ENCODE results near the gene ADAM12.
"Not testable (repeated sequence)": the region's sequence is repeated elsewhere in the genome, so short reads cannot be mapped to it uniquely, and the experiment has no call there.

ADAM12 gene

DNA sequence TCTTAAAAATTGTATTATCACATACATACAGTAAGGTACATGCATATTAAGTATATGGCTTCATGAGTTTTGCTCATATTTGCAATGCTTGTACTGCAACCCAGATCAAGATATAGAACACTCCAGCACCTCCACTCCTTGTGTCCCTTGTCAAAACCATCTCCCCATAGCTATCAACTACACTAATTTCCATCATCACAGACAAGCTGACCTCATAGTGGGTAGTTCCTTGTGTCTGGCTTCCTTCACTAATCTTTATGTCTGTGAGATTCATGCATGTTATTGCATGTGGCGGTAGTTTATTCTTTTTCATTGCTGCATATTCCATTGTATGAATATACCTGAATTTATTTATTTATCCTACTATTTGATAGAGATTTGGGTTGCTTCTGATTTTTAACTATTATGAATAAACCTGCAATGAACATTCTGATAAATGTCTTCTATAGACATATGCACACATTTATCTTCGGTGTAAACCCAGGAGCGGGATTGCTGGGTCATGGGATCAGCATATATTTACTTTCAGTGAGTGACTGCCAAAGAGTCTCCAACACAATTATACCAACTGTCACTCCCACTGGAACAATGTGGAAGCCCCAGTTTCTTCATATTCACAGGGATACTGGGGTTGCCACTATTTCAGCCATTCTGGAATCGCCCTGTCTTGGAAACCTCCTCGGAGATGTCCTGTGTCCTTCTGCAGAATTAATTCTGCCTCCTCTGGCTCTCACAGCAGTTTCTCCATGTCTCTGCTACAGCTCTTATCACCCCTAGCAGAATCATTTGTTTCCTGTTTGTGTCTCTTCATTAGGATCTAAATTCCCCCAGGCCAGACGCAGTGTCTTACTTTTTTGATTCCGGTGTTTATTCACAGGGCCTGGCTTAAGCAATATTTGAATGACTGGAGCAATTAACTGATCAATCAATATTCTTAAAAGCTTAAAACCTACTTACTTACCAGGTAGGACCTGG is 14.7 kb upstream of the ADAM12 start:
- DNase-seq, result no peak

DNA sequence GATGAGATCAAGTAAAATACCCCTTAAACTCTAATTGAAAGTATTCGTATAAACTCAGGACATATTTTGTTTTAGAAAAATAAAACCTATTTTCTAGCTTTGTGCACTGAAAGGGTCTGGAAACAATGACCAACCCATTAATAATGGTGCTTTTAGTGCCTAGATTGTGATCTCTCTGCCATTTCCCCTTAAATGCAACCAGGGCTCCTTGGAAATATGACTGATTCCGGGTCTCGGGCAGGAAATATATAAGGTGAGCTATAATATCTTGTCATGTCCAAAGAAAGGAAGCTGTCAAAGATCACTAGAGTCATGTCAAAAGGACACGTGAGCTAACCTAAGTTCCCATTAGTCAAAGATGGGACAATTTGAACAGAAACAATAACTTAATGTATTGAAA is 12.4 kb upstream of the ADAM12 start:
- no peak for DNase-seq

DNA sequence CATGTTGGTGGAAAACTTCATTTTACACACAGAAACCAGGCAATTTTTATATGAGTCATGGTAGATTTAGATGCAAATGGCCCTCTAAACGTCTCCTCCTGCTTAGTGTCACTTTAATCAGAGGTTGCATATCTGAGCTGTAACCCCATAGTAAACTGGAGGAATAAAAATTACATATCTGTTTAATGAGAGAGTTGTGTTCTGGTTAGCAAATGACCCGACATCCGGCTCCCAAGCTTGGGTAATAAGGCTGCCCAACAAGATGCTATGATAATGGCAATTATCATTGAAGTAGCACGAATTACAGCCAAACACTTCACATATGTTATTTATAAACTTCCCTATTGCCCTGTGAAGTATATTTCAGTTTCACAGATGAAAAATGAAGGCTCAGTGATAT is 10.6 kb upstream of the ADAM12 start:
- no peak for DNase-seq

- DNase-seq, result no peak
Observed at GRCh38 chr10:126398383-126398743, 10.1 kb upstream of the ADAM12 start.

GRCh38 chr10:126397640-126398382 is 9.5 kb upstream of the ADAM12 start:
- DNase-seq, result no peak

- no peak for DNase-seq
Observed at GRCh38 chr10:126397156-126397555, 8.9 kb upstream of the ADAM12 start.

- DNase-seq, result no peak
Observed at GRCh38 chr10:126394948-126395347, 6.7 kb upstream of the ADAM12 start.

DNA sequence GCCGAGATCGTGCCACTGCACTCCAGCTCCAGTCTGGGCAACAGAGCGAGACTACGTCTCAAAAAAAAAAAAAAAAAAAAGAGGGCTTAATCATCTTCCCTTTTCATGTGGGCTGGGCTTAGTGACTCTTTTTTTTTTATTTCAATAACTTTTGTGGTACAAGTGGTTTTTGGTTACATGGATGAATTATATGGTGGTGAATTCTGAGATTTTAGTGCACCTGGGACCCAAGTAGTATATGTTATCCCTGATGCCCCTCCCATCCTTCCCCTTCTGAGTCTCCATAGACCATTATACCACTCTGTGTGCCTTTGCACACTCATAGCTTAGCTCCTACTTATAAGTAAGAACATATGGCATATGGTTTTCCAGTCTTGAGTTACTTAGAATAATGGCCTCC is 4.8 kb upstream of the ADAM12 start:
- no peak for DNase-seq

- no peak for DNase-seq
Observed at GRCh38 chr10:126392469-126392868, 4.2 kb upstream of the ADAM12 start.

GRCh38 chr10:126392068-126392467 is 3.8 kb upstream of the ADAM12 start:
- DNase-seq, result no peak

DNA sequence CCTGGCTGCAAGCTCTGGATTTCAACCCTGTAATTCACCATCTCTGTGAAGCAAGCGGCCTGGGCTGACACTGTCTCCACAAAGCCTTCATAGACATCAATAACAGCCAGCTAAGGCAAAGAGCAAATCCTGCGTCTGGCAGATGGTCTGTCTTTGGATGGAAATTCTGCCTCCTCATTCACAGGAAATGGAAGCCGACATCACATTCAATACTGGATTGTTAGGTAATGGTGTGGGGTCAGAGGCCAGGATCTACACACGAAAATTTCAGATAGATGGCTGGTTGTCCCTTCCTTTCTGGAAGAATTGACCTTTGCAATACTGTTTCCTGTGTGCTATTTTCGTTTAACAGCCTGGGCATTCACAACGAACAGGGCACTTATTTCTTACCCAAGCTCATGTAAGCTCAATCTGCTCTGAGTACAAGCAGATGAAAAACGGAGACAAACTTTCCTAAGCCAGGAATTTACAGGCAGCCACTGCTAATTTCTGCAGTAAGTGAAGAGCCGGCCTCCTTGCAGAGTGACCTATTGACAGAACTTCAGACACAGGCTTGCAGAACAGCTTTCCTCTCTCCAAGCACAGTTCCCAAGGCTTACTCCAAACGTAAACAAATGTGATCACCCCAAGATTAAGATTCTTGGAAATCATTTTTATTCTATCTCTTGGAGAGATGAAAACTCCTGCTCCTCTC is 3.1 kb upstream of the ADAM12 start:
- DNase-seq, result no peak

- no peak for DNase-seq
Observed at GRCh38 chr10:126390324-126390723, 2.0 kb upstream of the ADAM12 start.

DNA sequence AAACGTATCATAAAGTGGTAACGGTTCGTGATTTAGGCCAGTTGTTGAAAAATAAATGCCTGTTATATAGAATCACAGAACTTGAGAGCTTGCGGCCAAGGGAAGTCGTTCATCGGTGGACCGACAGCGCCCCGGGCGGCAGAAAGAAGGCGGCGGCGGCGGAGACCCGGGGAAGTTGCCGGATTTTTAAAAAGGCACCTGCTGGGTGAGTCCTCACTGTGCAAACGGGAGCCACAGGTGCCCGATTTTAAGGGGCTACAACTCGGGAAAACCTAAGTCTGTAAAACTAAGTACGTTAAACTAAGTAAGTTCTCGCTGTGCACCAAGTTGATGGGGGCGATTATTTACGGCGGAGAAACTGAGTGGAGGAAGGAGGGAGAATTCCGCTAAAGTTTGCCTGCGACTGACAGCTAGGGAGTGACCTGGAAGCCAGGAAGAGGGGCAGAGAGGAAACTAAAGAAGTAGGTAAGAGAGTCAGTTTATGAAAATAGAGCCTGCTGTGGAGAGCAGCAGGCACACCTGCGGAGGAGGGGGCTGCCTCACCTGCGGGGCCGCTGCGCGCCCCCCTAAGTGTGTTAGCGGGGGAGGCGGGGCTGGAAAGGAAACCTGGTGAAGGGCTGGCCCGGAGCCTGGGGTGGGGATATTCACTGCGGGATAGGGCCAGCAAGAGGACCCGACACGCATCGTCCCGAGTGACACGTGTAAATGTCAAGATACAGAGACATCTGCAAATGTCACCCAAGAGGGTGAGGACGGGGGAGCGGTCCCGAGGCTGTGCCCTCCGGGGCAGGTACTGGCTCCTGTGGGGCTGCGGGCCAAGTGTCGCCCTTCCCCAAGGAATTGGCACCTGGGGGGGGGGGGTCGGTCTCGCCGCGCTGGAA is 996 bp downstream of the ADAM12 start:
- DNase-seq, result peak; percentile 35 to 64

- no peak for DNase-seq
Observed at GRCh38 chr10:126384269-126384873, 3.9 kb downstream of the ADAM12 start.

GRCh38 chr10:126380352-126381076 is 7.8 kb downstream of the ADAM12 start:
- DNase-seq, result no peak

DNA sequence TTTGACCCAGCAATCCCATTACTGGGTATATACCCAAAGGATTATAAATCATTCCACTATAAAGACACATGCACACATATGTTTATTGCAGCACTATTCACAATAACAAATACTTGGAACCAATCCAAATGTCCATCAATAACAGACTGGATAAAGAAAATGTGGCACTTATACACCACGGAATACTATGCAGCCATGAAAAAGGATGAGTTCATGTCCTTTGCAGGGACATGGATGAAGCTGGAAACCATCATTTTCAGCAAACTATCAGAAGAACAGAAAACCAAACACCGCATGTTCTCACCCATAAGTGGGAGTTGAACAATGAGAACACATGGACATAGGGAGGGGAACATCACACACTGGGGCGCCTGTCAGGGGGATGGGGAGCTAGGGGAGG is 9.1 kb downstream of the ADAM12 start:
- DNase-seq, result not testable (repeated sequence)

GRCh38 chr10:126376956-126377355 is 11.3 kb downstream of the ADAM12 start:
- no peak for DNase-seq

DNA sequence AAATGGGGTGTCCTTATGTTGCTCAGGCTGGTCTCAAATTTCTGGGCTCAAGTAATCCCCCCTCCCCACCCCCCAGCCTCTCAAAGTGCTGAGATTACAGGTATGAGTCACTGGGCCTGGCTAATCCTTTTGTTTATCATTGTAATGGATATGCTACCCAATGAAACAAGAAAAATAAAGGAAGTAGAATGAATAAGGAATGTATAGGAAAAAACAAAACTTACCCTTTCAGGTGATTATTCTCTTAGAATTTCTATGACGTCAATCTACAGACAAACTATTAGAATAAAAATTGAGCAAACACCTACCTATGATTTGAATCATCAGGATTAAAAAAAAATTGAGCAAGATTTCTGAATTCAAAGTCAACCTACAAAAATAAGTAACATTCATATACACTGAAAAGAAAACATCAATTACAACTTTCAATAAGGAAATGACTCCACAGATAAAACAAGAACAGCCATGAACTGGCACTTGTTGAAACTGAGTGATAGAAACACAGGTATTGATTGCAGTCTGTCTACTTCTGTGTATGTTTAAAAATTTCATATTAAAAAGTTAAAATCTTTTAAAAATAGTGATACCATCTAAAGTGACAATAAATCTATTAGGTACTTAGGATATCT is 12.2 kb downstream of the ADAM12 start:
- no peak for DNase-seq

DNA sequence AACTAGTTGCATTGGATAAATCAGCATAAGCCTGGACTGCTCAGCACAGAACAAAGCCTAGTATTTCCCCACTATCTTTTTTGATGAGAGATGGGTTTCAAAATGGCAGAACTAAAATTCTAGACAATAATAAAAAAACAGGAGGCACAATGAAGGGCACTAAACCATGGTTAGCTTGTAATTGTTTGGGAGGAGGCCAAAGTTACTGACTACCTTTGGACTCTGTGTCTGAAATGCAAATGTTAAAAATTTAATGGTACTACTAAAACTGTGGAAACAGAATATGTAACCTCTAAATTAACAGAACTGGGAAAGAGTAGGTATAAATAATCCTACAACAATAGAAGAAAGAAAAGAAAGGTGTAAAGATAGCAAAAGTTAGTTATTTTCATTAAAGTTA is 13.0 kb downstream of the ADAM12 start:
- DNase-seq, result no peak

DNA sequence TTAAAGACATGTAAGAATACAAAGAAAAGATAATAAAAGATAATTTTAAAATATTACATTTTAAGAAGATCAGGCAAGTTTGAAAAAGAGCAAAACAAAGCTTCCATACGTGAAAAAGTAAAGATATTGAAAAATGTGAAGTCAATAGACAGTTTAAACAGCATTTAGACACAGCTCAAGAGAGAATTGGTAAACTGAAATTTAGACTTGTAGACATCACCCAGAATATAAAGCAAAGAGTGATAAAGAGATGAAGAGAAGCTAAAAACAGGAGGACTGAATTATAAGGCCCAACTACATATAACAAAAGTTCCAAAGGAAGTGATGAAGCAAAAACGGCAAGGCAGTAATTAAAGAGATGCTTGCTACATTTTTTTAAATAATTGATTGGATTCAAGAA is 13.8 kb downstream of the ADAM12 start:
- no peak for DNase-seq

DNA sequence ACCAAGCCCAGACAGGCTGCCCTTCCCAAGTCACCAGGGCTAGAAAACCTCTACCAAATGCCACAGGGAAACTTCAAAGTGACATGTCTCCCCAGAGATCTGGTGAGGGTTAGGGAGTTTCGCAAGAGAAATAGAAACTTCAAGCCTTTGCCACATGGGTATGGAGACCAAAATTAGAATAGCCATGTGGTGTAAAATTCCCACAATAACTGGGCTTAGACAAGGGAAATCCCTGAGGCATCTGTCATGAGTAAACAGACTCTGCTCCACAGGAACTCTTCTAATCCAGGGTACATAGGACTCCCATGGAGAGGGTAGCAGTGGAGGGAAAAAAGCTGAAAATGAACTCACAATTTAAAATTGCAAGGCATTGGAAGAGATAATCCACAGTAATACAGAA is 14.3 kb downstream of the ADAM12 start:
- no peak for DNase-seq

Data from stimulated activated CD4-positive, alpha-beta T cell treated with anti-CD3 and anti-CD28 coated beads, Interleukin-2, amount 100 ng/mL, for 24 hours (primary cell).